HK-2 (cell line): ENCODE data around the gene ANKRD39.
"Not testable (repeated sequence)": the region's sequence is repeated elsewhere in the genome, so short reads cannot be mapped to it uniquely, and the experiment has no call there.

Source experiments
- DNase-seq: peaks from one replicate; pipeline ENCODE4 v3.0.0-alpha.2; 2018; ENCODE audit not compliant: unreplicated experiment

The ANKRD39 gene, protein sequence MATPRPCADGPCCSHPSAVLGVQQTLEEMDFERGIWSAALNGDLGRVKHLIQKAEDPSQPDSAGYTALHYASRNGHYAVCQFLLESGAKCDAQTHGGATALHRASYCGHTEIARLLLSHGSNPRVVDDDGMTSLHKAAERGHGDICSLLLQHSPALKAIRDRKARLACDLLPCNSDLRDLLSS

DNA sequence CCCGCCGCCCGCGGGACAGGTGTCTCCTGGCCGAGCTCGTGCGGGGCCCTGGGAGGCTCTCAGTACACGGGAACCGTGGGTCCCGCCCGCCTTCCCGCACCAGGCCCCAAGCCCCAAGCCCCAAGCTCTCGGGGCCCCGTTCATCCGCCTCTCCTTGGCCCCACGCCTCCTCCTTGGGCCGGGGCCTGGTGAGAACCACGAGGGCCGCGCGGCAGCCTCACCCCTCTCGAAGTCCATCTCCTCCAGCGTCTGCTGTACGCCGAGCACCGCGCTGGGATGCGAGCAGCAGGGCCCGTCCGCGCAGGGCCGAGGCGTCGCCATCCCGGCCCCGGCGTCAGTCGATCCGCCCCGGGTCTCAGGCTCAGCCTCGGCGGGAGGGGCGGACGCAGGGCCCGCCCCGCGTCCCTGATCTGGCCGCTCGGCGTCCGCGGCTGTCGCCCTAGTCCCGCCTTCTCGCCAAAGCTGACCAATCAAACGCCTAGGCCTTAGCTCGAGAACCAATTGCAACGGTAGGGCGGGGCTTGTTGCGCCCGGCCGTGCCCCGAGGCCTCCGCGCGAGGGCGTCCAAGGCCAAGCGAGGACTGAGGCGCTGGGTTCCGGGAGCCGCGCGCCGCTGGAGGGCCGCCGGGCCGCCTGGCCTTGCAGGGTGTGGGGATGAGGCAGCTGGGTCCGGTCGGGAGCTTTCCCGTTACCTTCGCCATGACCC lies at the start of gene ANKRD39:
Gene ANKRD39, minus strand, starts transcription at position 350 of the 706 bp plus-strand sequence. Its CDS starts 29 bp downstream, at position 321.
- DNase-seq = peak; percentile 99

DNA sequence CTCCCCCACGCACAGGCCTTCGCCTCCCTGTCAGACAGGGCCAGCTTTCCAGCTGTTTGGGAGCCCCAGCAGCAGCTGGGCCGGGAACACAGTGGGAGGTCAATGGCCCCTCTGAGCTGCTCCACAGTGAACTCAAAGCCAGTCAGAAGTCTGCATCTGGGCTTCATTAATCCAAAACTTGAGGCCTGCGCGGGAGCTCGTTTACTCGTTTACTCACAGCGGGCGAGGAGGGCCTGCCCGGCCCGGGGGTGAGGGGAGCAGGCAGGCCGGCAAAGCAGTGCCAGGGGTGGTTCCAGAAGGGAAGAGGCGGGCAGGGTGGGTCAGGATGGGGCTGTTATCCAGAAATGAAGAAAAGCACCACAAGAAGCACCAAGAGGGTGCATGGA lies 48.9 kb upstream of the ANKRD39 start:
- DNase-seq = no peak

DNA sequence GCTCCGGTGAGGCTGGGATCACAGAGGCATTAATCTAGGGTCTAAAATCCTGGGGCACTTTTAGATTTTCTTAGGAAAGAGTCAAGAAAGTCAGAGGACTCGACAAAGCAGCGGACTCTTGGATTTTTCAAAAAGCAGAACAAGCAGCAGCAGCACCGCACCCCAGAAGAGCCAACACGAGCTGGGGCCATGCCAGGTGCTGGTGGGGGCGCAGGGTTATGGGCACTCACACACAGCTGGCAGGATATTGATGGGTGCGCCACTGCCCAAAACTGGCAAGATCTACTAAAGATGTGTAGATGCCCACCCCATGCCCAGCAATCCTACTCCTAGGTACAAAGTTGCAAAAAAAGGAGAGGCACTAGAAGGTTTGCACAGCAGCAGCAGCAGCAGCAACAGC lies 46.0 kb upstream of the ANKRD39 start:
- no peak for DNase-seq

DNA sequence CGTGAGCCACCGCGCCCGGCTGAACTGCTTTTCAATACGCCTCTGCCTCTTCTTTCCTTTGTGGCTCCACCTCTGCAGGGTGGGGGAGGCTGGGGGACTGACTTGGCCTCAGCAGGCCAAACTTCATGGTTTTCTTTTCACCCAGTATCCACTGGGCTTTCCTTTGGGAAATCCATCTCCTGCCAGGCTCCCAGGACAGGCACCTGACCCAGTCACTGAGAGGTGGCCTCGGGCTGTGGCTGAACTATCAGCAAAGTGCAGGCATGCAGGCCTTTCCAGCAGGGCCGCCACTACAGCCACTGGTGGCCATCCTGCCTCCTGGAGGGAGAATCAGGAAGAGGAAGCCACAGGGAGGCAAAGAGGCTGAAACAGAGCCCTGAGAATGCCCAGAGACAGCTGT lies 45.5 kb upstream of the ANKRD39 start:
- no peak for DNase-seq

DNA sequence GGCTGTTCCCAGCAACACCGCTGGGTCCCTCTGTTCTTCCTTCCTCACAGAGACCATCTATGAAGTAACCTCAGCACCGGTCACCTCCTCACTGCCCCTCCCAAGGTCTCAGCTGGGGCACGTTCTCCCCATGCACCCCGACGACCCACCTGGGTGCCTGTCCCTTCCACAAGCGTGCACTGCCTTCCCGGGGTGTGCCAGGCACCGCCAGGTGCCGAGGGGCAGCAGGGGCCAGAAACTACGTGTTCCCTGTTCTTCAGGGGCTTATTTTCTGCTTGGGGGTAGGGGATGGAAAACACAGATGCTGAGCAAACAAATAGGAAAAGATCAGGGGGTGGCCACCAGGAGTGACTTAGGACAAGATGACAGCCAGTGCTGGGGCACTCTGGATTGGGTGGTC lies 42.4 kb upstream of the ANKRD39 start:
- no peak for DNase-seq

DNA sequence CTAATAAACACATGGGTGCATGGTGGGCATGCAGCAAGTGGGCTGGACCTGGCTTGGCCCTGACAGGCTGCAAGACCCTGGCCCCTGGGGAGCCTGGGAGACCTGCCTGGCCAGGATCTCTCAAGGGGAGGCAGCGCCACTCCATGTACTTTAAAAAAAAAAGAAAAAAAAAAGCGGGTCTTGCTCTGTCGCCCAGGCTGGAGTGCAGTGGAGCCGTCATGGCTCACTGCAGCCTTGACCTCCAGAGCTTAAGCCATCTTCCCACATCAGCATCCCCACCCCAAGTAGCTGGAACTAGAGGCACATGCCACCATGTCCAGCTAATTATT lies 41.6 kb upstream of the ANKRD39 start:
- DNase-seq = no peak

DNA sequence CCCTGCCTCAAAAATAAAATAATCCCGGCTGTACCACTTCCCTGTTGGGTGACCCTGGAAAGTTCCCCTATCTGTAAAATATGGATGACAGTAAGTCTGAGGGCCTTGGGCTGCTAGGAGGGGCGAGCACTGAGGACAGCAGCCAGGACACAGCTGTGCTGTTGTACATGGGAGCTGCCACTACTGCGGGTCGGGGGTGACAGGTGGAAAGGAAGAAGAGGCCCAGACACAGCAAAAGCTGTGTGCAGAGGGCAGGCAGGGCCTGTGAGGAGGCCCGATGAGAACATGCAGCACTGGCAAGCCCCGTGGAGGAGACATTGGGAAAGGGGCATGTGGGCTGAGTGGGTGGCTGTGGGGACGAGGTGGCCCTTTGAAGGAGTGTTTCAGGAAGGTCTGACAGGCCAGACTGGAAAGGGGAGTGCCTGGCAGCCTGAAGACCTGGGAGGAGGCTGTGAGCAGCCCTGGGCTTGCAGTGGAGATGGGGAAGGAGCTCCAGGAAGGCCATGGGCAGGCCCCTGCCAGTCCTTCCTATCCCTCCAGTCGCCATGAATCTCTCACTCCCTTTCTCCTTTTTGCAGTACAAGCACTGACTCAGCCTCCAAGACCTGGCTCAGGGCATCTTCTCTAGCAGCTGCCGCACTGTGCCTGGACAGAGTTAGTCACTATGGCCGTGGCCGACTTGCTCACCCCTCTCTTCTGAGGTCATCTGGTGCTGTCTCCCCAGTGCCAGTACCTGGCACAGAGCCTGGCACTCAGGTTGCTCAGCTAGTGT lies 41.0 kb upstream of the ANKRD39 start:
- DNase-seq = peak; percentile 57

DNA sequence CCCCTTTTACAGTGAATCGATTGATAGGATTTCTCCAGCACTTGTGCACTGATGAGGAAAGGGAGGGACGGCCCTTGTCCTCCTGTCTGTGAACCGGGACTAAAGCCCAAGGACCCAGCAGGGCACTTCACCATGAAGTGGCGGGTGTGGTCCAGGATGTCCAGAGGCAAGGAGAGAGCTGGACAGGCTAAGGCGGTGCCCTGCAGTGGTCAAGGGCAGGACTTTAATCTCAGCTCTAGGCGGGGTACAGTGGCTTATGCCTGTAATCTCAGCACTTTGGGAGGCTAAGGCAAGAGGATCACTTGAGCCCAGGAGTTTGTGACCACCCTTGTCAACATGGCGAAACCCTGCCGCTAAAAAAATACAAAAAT lies 40.3 kb upstream of the ANKRD39 start:
- DNase-seq = no peak

DNA sequence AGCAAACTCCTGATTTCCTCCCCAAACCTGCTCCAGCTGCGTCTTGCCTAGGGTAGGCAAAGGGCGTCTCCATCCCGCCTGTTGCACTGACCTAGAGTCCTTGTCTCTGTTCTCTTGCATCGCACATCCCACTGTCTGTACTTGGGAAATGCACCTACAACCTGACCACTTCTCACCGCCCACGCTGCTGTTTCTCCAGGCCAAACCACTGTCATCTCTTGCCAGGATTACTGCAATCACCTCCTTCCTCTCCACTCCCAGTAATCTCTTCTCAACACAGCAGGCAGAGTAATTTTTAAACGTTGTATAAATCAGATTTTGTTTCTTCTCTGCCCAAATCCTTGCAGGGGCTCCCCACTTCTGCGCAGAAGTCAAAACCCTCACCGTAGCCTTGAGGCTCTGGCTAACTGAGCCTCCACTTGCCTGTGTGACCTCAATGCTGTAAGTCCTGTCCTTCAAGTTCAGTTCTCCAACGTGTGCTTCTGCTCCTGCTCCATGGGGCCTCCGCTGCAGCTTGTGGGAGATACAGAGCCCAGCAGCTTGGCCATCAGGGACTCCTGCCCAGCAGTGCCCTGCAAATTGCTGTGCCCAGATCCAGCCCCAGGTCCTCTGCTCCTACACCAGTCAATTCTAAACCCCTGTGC lies 39.8 kb upstream of the ANKRD39 start:
- DNase-seq = no peak

DNA sequence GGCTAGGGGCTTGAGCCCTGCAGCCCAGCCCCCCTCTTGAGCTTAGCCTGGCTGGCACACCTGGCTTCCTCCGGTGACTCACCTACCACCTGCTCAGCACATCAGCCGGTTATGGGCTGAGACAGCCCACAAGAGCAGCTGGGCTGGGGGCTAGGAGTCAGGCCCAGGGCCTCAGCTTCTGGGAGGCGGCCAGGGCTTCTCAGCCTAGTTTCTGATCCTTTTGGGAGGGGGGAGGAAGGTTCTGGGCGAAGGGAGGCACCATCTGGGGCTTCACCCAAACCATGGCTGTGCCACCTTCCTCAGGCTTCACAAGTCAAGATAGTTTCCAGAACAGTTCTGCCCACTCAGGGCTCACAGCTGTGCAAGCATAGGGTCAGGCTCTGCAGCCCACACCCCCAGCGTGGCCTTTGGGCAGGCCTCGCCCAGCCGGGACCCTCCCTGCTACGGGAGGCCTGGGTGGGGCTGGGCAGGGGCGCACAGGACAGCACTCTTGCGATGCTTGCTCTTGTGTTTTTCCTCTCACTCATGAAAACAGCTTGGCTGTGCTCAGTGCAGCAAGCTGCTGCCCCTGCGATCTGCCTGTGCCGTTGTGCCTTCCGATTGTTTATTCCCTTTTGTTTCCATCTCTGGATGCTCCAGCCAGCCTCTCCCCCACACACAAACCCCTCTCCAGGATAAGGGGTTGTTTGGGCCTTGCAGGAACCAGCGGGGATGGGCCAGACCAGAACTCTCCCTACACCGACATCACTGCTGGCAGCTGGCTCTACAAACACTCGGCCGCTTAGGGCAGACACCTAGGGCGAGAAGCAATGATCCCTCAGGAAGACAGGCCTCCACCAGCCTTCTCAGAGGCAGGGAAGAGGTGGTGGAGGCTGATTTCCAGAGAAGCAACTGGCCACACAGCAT lies 38.2 kb upstream of the ANKRD39 start:
- no peak for DNase-seq

DNA sequence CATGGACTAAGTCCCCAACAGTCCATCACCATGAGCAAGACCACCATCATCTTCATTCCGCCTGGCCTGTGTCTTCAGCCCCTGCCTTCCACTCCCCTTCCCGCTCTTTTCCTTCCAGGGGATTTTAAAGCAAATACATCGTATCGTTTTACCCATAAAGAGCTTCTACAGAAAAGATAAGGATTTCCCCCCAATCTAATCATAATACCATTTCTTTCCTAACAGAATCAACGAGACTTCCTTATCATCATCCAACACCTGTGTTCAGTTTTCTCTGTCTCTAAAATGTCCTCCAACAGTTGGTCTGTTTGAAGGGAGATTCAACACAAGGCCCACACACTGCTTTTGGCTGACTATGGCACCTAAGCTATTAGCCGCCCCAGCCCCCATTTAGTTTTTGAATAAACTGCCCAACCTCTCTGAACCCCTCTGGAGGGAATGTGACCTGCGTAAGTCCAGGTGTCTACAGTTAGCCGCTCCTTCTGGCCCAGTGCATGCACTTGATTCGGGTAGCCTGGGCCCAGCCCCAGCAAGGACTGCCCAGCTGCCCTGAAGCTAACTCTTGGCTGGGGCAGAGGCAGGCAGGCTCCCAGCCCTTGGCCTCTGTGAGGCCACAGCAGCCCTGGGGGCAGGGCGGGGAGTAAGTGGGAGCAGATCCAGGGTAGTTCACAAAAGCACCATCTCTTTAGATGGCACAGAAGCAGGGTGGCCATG lies 37.4 kb upstream of the ANKRD39 start:
- no peak for DNase-seq

DNA sequence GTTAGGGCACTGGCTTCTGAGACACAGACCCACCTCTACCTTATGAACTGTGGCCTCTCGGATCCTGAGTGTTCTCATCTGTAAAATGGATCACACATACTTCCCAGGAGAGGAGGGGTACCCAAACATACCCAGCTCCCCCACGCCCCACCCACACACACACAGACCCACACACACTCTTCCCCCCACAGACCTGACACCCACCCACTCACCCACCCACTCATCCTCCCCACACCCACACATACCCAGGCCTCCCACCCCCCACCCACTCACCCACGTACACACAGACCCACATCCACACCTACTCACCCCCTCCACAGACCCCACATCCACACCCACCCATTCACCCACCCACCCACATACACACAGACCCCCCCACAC lies 36.3 kb upstream of the ANKRD39 start:
- DNase-seq = no peak

DNA sequence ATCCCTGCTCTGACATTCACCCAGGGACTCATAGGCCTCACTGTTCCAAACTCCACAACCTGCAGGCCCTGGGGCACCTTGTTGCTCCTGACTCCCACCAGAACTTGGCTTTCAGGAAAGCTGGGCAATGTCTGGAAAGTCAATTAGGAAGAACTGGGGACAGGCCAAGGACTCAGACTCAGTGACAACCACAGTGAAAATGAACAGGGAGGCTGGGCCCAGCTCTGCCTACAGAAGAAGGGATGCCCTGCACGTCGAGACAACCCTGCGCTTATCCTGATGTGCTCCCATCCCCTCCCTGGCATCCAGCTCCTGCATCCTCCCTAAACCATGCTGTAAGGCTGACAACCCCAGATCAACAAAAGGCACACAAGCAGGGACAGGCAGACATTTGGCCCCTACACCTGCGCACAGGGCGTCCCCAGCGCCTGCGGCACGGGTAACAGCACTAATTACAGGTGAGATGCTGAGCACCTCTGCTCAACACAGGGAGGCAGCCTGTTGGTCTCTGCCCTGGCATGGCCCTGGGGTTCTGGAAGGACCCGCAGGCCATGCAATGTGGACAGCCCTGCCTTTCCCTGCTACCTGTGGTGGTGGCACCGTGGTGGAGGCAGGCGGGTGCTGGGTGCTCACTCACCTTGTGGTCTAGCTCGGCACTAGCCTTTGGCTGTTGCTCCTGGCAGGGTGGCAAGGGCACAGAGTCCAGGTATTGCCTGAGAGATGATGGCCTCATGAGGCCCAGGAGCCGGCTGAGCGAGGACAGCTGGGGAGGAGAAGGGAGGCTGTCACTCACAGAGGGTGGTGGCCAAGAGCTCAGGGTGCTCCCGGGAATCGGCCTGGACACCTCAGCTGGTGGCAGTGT lies 35.7 kb upstream of the ANKRD39 start:
- no peak for DNase-seq

DNA sequence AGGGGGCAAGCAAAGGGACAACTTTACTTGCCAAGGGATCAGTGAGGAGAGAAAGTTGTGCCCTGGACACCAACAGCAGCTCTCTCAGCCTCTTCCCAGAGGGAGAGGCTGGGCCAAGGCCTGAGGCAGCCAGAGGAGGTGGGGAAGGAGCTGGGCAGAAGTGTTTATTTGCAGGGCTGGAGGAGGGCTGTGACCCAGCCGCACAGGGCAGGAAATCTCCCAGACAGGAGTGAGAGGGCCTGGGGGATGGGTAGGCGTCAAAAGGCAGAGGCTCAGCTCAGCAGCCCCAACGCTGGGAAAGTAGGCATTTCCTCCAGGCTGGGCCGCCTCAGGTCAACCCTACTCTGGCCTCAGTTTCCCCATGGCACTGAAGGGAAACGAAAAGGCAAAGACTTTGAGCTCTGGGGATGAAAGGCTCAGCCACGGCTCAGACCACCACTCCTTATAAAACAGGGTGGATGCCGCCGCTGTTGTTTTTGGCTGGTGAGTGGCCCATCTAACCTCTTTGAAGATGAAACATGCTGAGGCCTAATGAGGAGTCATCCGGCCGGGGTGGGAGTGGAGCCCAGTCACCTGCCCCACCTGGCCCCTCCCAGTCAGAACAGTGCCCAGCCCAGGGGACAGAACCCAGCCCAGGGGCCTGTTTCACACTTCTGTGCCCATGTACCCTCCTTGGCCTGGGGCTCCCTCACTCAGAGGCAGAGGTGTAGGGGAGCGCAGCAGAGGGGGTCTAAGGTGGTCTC lies 33.9 kb upstream of the ANKRD39 start:
- DNase-seq = peak; percentile 59

DNA sequence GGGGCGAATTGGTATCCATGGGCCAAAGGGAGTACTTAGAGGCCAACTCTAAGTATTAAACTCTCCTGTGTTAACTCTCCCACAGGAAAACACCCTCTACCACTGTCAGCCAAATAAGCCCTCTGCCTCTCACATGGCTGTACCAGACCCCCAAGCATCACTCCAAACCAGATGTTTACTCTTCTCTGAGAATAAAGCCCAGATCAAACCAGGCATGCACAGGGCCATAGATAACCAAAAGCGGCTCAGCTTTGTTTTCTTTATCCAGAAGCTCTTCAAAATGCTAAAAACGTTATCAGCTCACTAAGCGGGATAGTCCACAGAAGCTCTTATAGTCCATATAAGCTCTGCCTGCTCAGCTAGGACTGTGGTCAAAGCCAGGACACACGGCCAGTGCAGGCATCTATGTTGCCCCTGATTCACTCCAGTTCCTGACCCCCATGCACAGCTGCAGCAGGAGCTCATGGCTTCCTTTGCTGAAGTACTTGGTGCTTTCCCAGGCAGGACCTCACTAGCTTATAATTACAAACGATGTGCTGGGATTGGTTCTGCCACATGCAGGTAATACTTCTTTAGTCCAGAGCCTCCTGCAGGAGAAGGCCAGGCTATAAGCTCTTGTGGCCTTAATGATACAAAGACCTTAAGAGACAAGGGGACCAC lies 33.0 kb upstream of the ANKRD39 start:
- DNase-seq = no peak

DNA sequence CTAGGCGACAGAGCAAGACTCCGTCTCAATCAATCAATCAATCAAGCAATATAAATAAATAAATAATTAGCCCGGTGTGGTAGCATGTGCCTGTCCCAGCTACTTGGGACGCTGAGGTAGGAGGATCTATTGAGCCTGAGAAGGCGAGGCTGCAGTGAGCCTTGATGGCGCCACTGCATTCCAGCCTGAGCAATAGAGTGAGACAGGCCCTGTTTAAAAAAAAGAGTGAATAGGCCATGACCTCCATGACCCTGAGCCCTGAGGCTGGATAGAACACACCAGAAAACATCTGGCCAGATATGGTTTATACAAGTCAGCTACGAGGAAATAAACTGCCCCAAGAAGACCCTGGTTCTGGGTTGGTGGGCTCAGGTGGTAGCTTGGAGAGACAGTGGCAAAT lies 32.4 kb upstream of the ANKRD39 start:
- no peak for DNase-seq

DNA sequence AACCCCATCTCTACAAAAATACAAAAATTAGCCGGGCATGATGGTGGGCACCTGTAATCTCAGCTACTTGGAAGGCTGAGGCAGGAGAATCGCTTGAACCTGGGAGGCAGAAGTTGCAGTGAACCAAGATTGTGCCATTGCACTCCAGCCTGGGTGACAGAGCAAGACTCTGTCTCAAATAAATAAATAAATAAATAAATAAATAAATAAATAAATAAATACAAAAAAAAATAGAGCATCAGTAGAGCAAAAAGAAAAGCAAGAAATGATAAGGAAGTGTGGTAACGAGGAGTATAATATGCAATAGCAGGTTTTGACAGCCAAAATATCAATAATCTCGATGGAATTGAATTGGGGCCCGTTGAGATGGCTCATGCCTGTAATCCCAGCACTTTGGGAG lies 31.7 kb upstream of the ANKRD39 start:
- not testable (repeated sequence) for DNase-seq

DNA sequence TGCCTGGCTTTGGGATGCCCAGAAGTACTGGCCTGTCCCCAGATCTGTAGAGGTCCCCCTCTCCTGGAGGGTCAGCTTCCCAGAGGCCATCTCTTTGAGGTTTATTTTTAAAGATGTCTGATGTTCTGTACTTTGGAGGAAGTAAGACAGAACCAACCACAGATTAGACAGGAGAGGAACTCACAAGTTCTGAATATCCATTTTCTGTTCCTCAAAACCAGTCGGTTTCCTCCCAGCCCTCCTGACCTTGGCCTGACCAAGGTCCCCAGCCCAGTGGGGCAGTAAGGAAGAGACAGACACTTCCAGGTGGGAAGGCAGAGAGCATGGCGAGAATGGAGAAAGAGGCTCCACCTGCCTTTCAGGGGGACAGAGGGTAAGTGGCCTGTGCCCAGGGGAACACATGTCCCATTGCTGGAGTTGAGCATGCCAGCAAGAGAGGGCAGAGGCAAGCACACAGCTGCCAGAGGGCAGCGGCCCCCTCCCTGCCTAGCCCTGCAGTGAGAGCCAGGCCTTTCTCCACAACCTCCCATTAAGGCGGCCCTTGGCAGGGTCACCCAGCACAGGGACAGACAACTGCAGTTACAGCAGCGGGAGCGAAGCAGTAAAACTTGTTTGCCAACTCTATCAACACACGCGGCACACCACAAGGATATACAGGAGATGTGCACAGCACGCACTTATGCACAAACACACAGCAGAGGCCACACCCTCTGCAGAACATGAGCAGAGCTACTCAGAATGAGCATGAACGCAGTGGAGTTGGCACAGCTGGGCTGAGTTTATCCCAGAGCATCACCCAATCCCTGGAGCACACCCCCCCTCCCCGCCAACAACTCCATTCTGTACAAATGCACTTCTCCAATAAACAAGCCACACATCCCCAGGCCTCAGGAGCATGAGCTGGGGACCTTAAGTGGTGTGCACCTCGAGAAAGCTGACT lies 30.5 kb upstream of the ANKRD39 start:
- DNase-seq = no peak
